Dermis blood vessel endothelial cell (primary cell): ENCODE data around the gene NUDCD2. TPM values are rescaled to one million over a fixed set of nuclear protein-coding genes. Genes with fewer than 3 reads are reported as not detected.
"Not testable (repeated sequence)": the region's sequence is repeated elsewhere in the genome, so short reads cannot be mapped to it uniquely, and the experiment has no call there.

Source experiments
- DNase-seq: peaks from one replicate; pipeline ENCODE4 v3.0.0; 2010
- total RNA-seq: library from RNA; depleted of rRNA; stranded (reverse); fragments of >200 nt; gene quantifications from 2 replicates; pipeline ENCODE4 v1.2.3, GENCODE V29; 2014

Gene NUDCD2
- total RNA-seq, 1 donor from 2014 or later = 2.9 TPM

DNA sequence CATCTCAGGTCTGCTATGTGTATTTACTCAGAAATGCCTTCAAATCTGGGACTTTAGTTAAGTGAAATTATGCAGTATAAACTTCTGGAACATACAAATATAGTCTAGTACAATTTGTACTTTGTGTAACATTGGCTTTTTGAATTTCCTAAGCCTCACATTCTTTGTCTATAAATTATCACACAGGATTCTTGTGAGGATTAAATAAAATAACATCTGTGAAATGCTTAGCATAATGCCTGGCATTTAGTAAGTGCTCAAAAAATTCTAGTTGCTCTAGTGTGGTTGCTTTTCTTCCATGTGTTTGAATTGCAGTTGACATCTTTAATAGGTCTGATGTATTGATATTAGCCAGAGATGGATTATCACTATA is 3.1 kb upstream of the NUDCD2 start:
- no peak for DNase-seq

GRCh38 chr5:163460562-163461171 is 765 bp upstream of the NUDCD2 start, which contains the start of gene HMMR:
Gene HMMR, plus strand, starts transcription at chr5:163460632. Its CDS starts 61 bp downstream, at chr5:163460693.
- DNase-seq = peak; percentile 45

- DNase-seq = no peak
Measured at GRCh38 chr5:163459462-163459818, 462 bp downstream of the NUDCD2 start.

DNA sequence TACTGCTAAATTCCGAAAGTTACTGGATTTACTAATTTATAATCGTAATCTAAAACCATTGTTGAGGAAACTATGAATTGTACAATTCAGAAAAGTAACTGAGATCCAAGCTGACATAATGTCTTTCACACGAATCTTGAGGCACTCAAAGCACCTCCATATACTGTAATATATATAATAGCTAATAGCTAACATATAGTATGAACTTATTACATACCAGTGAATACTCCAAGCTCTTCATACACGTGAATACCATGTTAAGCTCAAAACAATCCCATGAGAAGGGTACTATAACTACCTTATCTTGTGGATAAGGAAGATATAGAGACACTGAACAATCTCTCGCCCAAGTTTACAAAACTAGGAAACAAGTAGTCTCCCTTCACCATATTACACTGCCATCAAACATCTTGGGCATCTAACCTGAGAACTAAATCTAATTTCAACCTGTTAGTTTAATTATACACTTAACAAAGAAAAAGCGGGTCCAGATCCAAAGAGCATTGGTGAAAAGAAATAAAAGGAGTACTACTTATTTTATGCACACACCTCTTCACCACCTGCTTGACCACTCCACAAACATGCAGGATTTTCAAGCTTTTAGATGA is 1.0 kb downstream of the NUDCD2 start:
- no peak for DNase-seq

DNA sequence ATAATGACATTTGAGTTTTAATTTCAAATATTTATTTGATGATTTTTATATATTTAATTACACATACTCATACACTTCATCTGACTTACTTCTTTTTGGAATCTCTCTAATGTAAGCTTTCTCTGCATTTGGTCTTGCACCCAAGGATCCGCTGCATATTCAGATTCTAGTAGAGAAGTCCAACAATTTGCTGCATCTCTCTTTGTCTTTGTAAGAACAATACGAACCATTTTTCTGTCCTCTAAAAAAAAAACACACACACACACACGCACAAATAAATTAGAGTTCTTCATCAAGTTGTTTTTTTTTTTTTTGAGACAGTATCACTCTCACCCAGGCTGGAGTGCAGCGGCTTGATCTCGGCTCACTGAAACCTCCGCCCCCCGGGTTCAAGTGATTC is 3.1 kb downstream of the NUDCD2 start:
- DNase-seq = no peak

DNA sequence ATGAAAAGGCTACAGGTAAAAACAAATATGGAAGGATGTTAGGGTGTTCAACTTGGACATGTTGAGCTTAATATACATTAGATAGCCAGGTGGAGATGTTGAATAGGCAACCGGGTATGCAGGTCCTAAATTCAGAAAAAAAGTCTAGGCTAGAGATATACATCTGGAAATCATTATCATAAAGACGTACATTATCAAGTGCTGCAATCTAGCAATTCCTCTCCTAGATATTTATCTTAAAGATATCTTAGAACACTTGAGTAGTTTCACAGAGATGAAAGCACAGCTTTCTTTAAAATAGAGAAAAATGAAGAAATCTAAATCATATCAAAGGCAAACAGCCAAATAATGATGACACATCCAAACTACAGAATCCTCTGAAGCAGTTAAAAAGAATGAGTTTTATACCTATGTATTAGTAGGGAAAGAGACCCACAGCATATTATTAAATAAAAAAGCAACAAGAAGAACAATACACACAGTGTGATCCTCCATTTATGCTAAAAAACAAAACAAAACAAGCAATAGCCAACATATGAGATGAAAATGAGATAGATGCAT is 3.8 kb downstream of the NUDCD2 start:
- no peak for DNase-seq

GRCh38 chr5:163455406-163455805 is 4.5 kb downstream of the NUDCD2 start:
- DNase-seq = not testable (repeated sequence)

GRCh38 chr5:163453705-163454104 is 6.2 kb downstream of the NUDCD2 start:
- DNase-seq = no peak

- DNase-seq = no peak
Measured at GRCh38 chr5:163451489-163451888, 8.4 kb downstream of the NUDCD2 start.

DNA sequence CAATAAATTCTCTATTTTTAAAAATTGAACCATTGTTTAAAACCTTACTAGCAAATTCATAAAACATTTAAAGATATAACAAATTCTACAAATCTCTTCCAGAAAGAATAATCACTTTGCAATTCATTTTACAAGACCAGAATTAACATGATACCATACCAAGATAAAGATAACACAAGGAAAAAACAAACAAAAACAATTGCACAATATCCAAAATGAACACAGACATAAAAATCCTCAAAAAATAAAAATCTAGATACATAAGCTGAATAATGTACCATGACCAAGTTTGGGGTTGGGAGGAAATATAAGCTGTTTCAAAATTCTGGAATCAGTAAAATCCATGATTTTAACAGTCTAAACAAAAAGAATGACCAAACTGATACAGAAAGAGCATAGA is 11.4 kb downstream of the NUDCD2 start:
- DNase-seq = no peak

GRCh38 chr5:163447875-163448274 is 12.0 kb downstream of the NUDCD2 start:
- no peak for DNase-seq

DNA sequence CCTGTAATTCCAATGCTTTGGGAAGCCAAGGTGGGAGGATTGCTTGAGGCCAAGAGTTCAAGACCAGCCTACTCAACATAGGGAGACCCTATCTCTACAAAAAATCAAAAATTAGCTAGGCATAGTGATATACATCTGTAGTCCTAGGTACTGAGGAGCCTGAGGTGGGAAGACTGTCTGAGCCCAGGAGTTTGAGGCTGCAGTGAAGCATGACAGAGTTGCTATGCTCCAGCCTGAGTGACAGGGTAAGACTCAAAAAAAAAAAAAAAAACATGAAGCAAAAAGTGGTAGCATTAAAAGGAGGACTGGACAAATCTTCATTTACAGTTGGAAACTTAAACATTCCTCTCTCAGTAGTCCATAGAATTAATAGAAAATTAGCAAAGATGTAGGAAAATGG is 12.7 kb downstream of the NUDCD2 start:
- no peak for DNase-seq

DNA sequence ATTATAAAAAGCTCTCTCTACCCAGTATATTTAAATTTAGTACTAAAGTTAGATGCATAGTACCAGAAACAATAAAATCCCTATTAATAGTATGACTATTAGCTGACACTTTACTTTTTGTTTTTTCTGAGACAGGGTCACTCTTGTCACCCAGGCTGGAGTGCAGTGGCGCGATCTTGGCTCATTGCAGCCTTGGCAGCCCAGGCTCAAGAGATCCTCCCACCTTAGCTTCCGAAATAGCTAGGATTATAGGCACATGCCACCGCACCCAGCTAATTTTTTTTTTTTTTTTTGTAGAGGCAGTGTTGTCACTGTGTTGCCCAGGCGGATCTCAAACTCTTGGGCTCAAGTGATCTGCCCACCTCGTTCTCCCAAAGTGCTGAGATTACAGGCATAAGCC is 14.6 kb downstream of the NUDCD2 start:
- no peak for DNase-seq

- DNase-seq = no peak
Measured at GRCh38 chr5:163444526-163444925, 15.4 kb downstream of the NUDCD2 start.

DNA sequence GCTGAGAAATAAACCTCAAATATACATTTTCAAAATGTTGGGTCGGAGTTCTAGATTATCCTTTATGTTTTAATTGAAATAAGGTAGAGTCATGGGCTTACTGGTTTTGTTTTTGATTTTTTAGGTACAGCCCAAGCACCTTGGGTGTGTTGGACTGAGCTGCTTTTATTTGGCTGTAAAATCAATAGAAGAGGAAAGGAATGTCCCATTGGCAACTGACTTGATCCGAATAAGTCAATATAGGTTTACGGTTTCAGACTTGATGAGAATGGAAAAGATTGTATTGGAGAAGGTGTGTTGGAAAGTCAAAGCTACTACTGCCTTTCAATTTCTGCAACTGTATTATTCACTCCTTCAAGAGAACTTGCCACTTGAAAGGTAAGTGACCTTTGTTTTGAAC is 18.9 kb downstream of the NUDCD2 start:
- no peak for DNase-seq

- DNase-seq = no peak
Measured at GRCh38 chr5:163439092-163439425, 20.8 kb downstream of the NUDCD2 start.

DNA sequence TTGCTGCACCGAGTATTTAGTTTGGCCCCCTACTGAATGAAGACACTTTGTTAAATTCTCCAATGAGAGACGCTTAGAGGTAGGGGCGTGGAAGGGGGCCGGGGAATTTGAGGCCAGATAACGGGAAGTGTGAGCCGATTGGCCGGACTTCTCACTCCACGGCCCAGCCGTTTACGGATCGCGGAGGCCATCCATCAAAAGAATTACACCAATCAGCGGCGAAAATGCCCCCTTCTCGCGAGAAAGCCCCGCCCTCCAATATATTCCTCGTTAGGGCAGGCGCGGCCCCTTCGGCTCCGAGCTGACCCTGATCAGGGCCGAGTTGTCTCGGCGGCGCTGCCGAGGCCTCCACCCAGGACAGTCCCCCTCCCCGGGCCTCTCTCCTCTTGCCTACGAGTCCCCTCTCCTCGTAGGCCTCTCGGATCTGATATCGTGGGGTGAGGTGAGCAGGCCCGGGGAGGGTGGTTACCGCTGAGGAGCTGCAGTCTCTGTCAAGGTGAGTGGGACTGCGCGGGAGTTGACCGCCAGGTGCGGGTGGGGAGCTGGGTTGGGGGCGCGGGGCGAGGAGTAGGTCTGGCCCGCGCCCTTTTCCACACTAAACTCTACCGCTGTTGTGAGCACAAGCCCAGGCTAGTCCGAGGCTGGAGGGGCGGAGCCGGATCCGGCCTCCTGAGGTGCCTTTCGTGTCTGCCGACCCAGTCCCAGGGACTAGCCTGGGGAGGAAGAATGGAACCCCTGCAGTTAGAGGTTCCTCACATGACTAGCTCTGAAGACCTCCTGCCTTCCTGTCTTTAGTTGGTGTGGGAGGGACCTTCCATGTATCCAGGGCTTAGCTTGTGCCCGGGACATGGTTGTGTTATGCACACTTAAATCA is 22.4 kb downstream of the NUDCD2 start, which contains the start of gene CCNG1:
TSS of gene CCNG1 (plus strand) at position 287 of the 874 bp plus-strand sequence. CDS start 1,662 bp downstream, outside the sequence.
- peak; percentile 97 for DNase-seq

- no peak for DNase-seq
Measured at GRCh38 chr5:163437011-163437308, 22.9 kb downstream of the NUDCD2 start.

- DNase-seq = no peak
Measured at GRCh38 chr5:163436515-163436914, 23.4 kb downstream of the NUDCD2 start.

- peak; percentile 87 for DNase-seq
Measured at GRCh38 chr5:163434401-163434866, 25.5 kb downstream of the NUDCD2 start.

DNA sequence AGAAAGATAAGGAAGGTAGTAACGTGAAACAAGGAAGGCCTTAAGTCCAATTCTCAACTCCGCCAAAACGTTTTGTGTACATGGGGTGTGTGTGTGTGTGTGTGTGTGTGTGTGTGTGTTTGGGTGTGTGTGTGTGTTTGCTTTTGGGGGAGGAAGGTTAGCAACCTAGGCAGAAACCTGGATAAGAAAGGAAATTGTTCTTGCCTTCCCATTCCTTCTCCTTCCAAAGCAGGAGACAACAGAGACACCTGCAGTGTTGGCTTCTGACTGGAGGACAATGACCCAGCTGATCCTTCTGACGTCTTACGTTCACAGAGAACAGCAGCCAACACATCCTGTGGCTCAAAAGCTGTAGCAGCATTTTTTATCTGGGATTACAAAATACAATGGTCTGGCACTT is 26.6 kb downstream of the NUDCD2 start:
- DNase-seq = no peak

DNA sequence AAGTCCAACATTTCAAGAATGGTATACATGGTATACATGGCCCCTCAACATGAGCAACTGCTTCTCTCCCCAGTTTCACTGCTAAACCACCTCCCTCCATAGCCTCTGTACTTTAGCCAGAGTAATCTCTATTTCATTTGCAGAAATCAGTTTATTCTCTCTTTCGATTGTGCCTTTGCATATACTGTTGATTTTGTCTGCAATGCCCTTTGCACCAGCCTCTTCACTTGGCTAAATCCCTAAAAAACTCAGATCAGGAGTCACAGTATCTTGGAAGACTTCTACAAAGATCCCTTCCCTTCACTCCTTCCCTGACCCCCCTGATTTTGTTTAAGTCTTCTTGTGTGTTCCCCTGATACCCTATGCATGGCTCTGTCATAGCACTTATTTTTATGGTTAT is 27.4 kb downstream of the NUDCD2 start:
- no peak for DNase-seq

GRCh38 chr5:163426128-163426527 is 33.8 kb downstream of the NUDCD2 start:
- DNase-seq = peak; percentile 7

DNA sequence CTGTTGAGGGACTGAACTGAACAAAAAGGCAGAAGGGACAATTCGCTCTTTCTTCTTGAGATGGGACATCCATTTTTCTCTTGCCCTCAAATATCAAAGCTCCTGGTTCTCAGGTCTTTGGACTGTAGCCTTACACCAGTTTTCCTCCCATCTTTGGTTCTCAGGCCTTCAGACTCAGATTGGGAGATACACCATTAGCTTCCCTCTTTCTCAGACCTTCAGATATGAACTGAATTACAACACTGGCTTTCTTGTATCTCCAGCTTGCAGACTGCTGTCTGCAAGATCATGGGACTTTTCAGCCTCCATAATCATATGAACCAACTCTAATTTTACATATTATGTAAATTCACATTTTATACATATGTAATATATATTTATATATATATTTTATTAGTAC is 35.1 kb downstream of the NUDCD2 start:
- no peak for DNase-seq
